ENCODE results near the gene NRCAM. TPM values are rescaled to one million over a fixed set of nuclear protein-coding genes. Genes with fewer than 3 reads are reported as not detected.

Gene NRCAM
- total RNA-seq, 1 experiment from 2014 or later = 45.7 TPM

GRCh38 chr7:108492742-108493141, 36.5 kb upstream of the NRCAM start:
- Histone ChIP-seq H3K27me3 (replicated peaks; ENCODE audit: insufficient read depth, low read depth, low read length, poor library complexity) (no peaks in the 10 kb centered on the region), H3K36me3 (ENCODE audit: insufficient read depth, low read length, poor library complexity, severe bottlenecking) (no peaks in the 10 kb centered on the region), H3K4me3 (ENCODE audit: low read depth, low read length, poor library complexity, severe bottlenecking) (no peak overlapping the region), H3K9me3 (ENCODE audit: low read depth, low read length, poor library complexity, severe bottlenecking) (no peaks in the 10 kb centered on the region), H3K27ac (ENCODE audit: low read depth, low read length, poor library complexity, severe bottlenecking) (no peak overlapping the region), H3K4me1 (ENCODE audit: insufficient read depth, low read length, poor library complexity, severe bottlenecking) (no peaks in the 10 kb centered on the region)
- ChIA-PET POLR2A (ENCODE audit: low non-redundant PET) (no interaction called here), CTCF (no interaction called here)
- no peak for DNase-seq (ENCODE audit: low spot score)
- no TSS peak for BruUV-seq (replicated peaks)
- TF ChIP-seq CTCF (conservative IDR thresholded peaks at IDR 0.05; ENCODE audit: low read depth, low read length) = no peak
- TF ChIP-seq EZH2 (IDR thresholded peaks at IDR 0.05; ENCODE audit: borderline replicate concordance, low read depth, low read length, poor library complexity, severe bottlenecking) = no peak
- intact Hi-C loops (cut with micrococcal nuclease; ENCODE audit: unreplicated experiment) = no loop called here

DNA sequence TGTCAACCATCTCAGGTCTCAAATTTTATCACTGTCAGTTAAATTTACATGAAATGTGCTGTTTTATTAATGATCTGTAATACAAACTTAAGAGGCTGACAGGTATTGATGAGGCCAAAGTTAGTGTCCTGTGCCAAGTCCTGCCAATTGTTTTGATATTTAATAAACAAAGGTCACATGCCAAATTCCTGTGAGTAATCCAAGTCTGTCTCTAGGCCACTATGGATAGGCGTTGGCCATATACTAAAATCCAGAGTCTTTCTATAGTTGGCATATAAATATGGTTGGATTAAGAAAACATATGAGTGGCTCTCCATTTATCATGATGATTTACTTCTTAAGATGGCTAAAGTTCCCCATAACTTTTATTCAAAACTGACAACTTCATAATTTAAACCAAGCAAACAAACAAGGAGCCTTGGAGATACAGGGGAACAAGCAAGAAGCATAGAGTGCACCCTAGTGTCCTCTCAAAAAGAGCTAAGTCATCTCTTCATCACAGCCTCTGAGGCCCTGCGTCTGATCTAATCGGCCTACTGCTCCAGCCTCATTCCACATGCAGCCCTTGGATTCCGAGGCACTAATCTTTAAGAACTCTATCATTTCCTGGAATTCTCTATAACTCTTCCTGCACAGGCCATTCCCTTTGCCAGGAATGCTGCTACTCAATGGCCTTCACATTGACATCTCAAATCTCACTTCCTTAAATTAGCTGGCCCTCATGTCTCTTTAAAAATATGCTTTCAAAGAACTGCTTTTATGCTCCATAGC, 32.7 kb upstream of the NRCAM start:
- intact Hi-C loops (cut with micrococcal nuclease; ENCODE audit: unreplicated experiment) = no loop called here
- no TSS peak for BruUV-seq (replicated peaks)

DNA sequence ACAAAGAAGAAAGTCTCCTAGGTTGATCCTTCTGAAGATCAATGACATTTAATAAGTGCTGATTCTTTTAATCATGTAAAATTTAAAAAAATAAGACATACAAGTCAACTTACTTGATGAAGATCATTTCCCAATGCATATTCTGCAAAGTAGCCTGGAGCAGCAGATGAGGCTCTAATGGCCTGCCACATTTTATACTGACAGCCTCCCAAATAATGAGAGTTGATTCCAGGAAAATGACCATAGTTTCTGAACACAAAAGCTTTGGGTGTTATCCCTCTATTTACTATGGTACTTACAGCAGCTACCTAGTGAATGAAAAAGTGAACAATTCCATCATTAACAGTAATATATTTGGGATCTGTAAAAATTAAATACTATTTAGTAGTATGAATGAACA, 31.4 kb upstream of the NRCAM start:
- no TSS peak for BruUV-seq (replicated peaks)
- ChIA-PET POLR2A (ENCODE audit: low non-redundant PET) (no interaction called here), CTCF (interaction anchor here (0.9 kb wide), 1 partner anchor 13 kb away, joined by 3 read pairs; no protein-coding TSS in a partner anchor)
- H3K4me3 ChIP-seq (ENCODE audit: low read depth, low read length, poor library complexity, severe bottlenecking) = no peak overlapping the region
- H3K4me1 ChIP-seq (ENCODE audit: insufficient read depth, low read length, poor library complexity, severe bottlenecking) = no peaks in the 10 kb centered on the region
- no peaks in the 10 kb centered on the region for H3K27me3 ChIP-seq (replicated peaks; ENCODE audit: insufficient read depth, low read depth, low read length, poor library complexity)
- H3K9me3 ChIP-seq (ENCODE audit: low read depth, low read length, poor library complexity, severe bottlenecking) = no peaks in the 10 kb centered on the region
- DNase-seq (ENCODE audit: low spot score) = no peak
- no peak for TF ChIP-seq EZH2 (IDR thresholded peaks at IDR 0.05; ENCODE audit: borderline replicate concordance, low read depth, low read length, poor library complexity, severe bottlenecking)
- H3K27ac ChIP-seq (ENCODE audit: low read depth, low read length, poor library complexity, severe bottlenecking) = no peak overlapping the region
- intact Hi-C loops (cut with micrococcal nuclease; ENCODE audit: unreplicated experiment) = no loop called here
- no peaks in the 10 kb centered on the region for H3K36me3 ChIP-seq (ENCODE audit: insufficient read depth, low read length, poor library complexity, severe bottlenecking)

More for the DNA sequence above, 32.7 kb upstream of the NRCAM start:
- Histone ChIP-seq H3K4me1 (ENCODE audit: insufficient read depth, low read length, poor library complexity, severe bottlenecking) (no peaks in the 10 kb centered on the region), H3K4me3 (ENCODE audit: low read depth, low read length, poor library complexity, severe bottlenecking) (no peak overlapping the region), H3K9me3 (ENCODE audit: low read depth, low read length, poor library complexity, severe bottlenecking) (no peaks in the 10 kb centered on the region), H3K27me3 (replicated peaks; ENCODE audit: insufficient read depth, low read depth, low read length, poor library complexity) (no peaks in the 10 kb centered on the region), H3K27ac (ENCODE audit: low read depth, low read length, poor library complexity, severe bottlenecking) (no peak overlapping the region), H3K36me3 (ENCODE audit: insufficient read depth, low read length, poor library complexity, severe bottlenecking) (no peaks in the 10 kb centered on the region)
- TF ChIP-seq EZH2 (IDR thresholded peaks at IDR 0.05; ENCODE audit: borderline replicate concordance, low read depth, low read length, poor library complexity, severe bottlenecking) (no peak), CTCF (conservative IDR thresholded peaks at IDR 0.05; ENCODE audit: low read depth, low read length) (no peak)
- DNase-seq (ENCODE audit: low spot score) = peak; percentile 10
- ChIA-PET POLR2A (ENCODE audit: low non-redundant PET) (no interaction called here), CTCF (interaction anchor here (0.9 kb wide), 1 partner anchor 14 kb away, joined by 3 read pairs; no protein-coding TSS in a partner anchor)

All from A673 (cell line).